Stomach (tissue), 19 donors: ENCODE results near the gene ZNF37A. TPM values are rescaled to one million over a fixed set of nuclear protein-coding genes. Genes with fewer than 3 reads are reported as not detected.

Source experiments
- DNase-seq, 2 donors: peaks; one replicate each; pipeline versions ENCODE4 v3.0.0 to v3.0.0-alpha.2; 2013 to 2019
- H3K27ac ChIP-seq, 5 donors: fragments of 200-600 bp in 4 of 5; sonication (generic) in 4 of 5; one replicate each; pipeline ENCODE4 v1.5.1; 2013 to 2019; ENCODE audit warnings: mild to moderate bottlenecking in 1 of 5, moderate library complexity in 1 of 5
- H3K27me3 ChIP-seq, 3 donors: fragments of 200-600 bp; sonication (generic); one replicate each; pipeline ENCODE4 v1.5.1; 2017 to 2019; ENCODE audit warnings: mixed run types in 1 of 3
- H3K36me3 ChIP-seq, 4 donors: fragments of 200-600 bp; sonication (generic); 1 replicate in 3 of 4; 2 replicates in 1 of 4; pipeline ENCODE4 v1.5.1; 2016 to 2019
- H3K4me1 ChIP-seq, 4 donors: fragments of 200-600 bp; sonication (generic); one replicate each; pipeline ENCODE4 v1.5.1; 2016 to 2019
- H3K4me3 ChIP-seq, 4 donors: fragments of 200-600 bp; sonication (generic) in 3 of 4; one replicate each; pipeline ENCODE4 v1.5.1; 2016 to 2019; ENCODE audit warnings: mild to moderate bottlenecking in 1 of 4
- H3K9me3 ChIP-seq, 4 donors: fragments of 200-600 bp; sonication (generic); one replicate each; pipeline ENCODE4 v1.5.1; 2016 to 2019
- CTCF ChIP-seq, 7 experiments: fragments of 450-650 bp in 4 of 7; fragments of 200-600 bp in 3 of 7; sonication (generic) in 3 of 7; IDR thresholded peaks; one replicate each; pipeline ENCODE4 v1.5.1; 2016 to 2019; ENCODE audit warnings: antibody characterized with exemption in 7 of 7, control low read depth in 2 of 7, mild to moderate bottlenecking in 1 of 7
- EP300 ChIP-seq: sonication (generic); formaldehyde crosslinking; IDR thresholded peaks from one replicate; pipeline ENCODE4 v1.6.1; 2017; ENCODE audit warnings: antibody characterized with exemption
- POLR2A ChIP-seq, 4 donors: fragments of 450-650 bp; IDR thresholded peaks; one replicate each; pipeline ENCODE4 v1.6.1; 2016; ENCODE audit warnings: antibody characterized with exemption in 4 of 4, control low read depth in 2 of 4, mild to moderate bottlenecking in 1 of 4, moderate library complexity in 1 of 4
- POLR2AphosphoS5 ChIP-seq, 3 donors: sonication (generic); formaldehyde crosslinking; IDR thresholded peaks; one replicate each; pipeline ENCODE4 v1.6.1; 2016; ENCODE audit warnings: antibody characterized with exemption in 3 of 3
- WGBS, 5 donors: extraction: QIAGEN DNeasy Blood & Tissue Kit in 3 of 5; methylation state at CpG; one replicate each; pipeline versions ENCODE4 v1.1.5 to v1.1.7; 2013 to 2018; 5-methylcytosine and 5-hydroxymethylcytosine counted together
- intact Hi-C: fragments of 100-400 bp; cut with DNase I; formaldehyde crosslinking; loops from one replicate; pipeline ENCODE4 v1.15.1; 2023; ENCODE audit warnings: low total_unique reads
- long read RNA-seq, 10 donors: transcript quantifications; one replicate each; lab custom pipeline, GENCODE V29; 2026
- polyA plus RNA-seq, 3 donors: library from polyadenylated mRNA; stranded (reverse); fragments of 200-250 nt; gene quantifications; one replicate each; pipeline ENCODE4 v1.2.3, GENCODE V29; 2013
- total RNA-seq, 5 donors: library from RNA; depleted of rRNA; stranded (reverse); fragments of >200 nt; gene quantifications; one replicate each; pipeline versions ENCODE4 v1.1.0 to v1.2.3, GENCODE V29; 2014 to 2016
- donor health status: healthy with polysubstance abuse.
- donor health status: Bipolar disorder and iron deficiency.
- donor health status: healthy.

ZNF37A gene
- 10 to 100 TPM in 4 of 5 donors, 1 to 10 TPM in 1; 4.3 to 41.2 (median 33.2) TPM for total RNA-seq
- polyA plus RNA-seq: 10 to 100 TPM in 1 of 3 donors, 1 to 10 TPM in 2; 5.2 to 10.2 (median 6.6) TPM
- long read RNA-seq, donor 1: 0 reads
- long read RNA-seq, donor 2, full-length matches to known transcripts: 1 of 1 reads
- long read RNA-seq, donor 2, partial matches to known transcripts: 0 of 1 reads
- long read RNA-seq, donor 2, other reads (novel, unspliced or antisense): 0 of 1 reads
- long read RNA-seq, donor 3, full-length matches to known transcripts: 1 of 1 reads
- long read RNA-seq, donor 3, partial matches to known transcripts: 0 of 1 reads
- long read RNA-seq, donor 3, other reads (novel, unspliced or antisense): 0 of 1 reads
- long read RNA-seq, donor 4: 0 reads
- long read RNA-seq, donor 5: 0 reads
- long read RNA-seq, donor 6, full-length matches to known transcripts: 1 of 1 reads
- long read RNA-seq, donor 6, partial matches to known transcripts: 0 of 1 reads
- long read RNA-seq, donor 6, other reads (novel, unspliced or antisense): 0 of 1 reads
- long read RNA-seq, donor 7, full-length matches to known transcripts: 1 of 1 reads
- long read RNA-seq, donor 7, partial matches to known transcripts: 0 of 1 reads
- long read RNA-seq, donor 7, other reads (novel, unspliced or antisense): 0 of 1 reads
- long read RNA-seq, donor 8: 0 reads
- long read RNA-seq, donor 9, full-length matches to known transcripts: 1 of 1 reads
- long read RNA-seq, donor 9, partial matches to known transcripts: 0 of 1 reads
- long read RNA-seq, donor 9, other reads (novel, unspliced or antisense): 0 of 1 reads
- long read RNA-seq, donor 10: 0 reads

DNA sequence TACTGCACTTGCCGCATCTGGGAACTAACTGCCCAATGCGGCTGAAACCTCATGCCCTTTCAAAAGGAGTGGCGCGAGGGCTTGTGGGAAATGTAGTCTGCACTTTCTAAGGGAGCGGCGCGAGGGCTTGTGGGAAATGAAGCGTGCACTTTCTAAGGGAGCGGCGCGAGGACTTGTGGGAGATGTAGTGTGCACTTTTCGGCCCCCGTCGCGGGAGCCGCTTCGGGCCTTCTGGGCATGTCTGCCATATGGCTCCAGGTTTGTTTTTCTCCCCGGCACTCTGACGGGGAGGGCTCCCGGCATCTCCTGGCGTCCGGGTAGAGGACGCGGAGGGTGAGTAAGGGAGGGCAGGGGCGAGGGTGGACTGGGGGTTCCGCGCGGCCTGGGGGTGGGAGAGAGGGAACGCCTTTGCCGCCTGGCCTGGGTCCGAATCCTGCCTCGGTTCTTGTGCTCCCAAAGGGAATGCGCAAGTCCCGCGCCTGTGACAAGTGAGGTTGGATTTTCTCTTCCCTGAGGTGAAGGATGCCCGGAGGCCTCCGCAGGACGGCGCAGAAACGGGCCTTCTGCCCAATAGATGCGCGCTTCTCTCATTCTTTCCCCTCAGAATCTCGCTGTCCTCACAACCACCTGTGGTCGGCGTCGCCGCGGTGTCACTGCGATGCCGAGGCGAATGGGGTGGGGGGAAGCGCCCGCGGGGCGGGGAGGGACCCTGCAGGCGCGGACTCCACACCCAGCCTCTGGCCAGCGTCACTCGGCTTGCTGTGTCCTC, at the start of gene ZNF37A:
Gene ZNF37A, plus strand, starts transcription at position 180 of the 769 bp plus-strand sequence. CDS start 2,281 bp downstream, outside the sequence.
- peak; percentile 95 to 99 for DNase-seq
- Histone ChIP-seq H3K9me3 (peaks cover 0 to 7% (median 0%) of the 10 kb centered on the region in 4 donors), H3K36me3 (peaks cover 25 to 38% (median 37%) of the 10 kb centered on the region in 4 donors), H3K27me3 (no peaks in the 10 kb centered on the region), H3K4me1 (peaks cover 6 to 21% (median 19%) of the 10 kb centered on the region in 4 donors), H3K4me3 (peak within 1 kb of the TSS; percentile 79 to 90 (median 82)), H3K27ac (peak within 1 kb of the TSS; percentile 89 to 94 (median 90))
- intact Hi-C loops: loop anchor here (10.0 kb wide), 2 partner anchors 90 to 240 kb away; partner anchors contain the start of gene ZNF248
- WGBS, 5 donors: 0 to 1% (median 1%) methylated on average over 36 to 59 of the region's 59 CpGs
- TF ChIP-seq CTCF (IDR thresholded peaks at IDR 0.05): peak in 1 of 7 experiments; percentile 23
- peak in 1 of 4 donors; percentile 32 for TF ChIP-seq POLR2A (IDR thresholded peaks at IDR 0.05)
- peak; percentile 72 to 91 (median 88) for TF ChIP-seq POLR2AphosphoS5 (IDR thresholded peaks at IDR 0.05)
- no peak for TF ChIP-seq EP300

DNA sequence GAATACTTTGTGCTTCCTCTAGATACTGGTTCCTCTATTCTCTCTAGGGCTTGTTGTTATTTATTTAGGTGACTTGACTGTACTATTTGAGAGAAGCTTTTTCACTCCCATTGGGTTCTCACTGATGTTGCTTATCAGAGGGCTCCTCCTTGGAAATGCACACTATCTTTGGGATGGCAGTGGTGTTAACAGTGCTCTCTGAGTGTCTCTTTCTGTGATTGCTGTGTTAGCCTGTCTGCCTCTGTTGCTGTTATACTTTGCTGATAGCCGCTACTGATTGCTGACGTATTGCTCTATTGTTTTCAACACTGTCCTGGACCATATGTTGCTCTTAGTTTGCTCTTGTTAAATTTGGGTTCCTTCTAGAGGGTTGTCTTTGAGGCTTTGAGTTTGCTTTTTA, 49.0 kb upstream of the ZNF37A start:
- TF ChIP-seq EP300: no peak
- no peak for TF ChIP-seq CTCF (IDR thresholded peaks at IDR 0.05)
- TF ChIP-seq POLR2A (IDR thresholded peaks at IDR 0.05): no peak
- no peak for TF ChIP-seq POLR2AphosphoS5 (IDR thresholded peaks at IDR 0.05)
- Histone ChIP-seq H3K4me3 (no peak overlapping the region), H3K27ac (no peak overlapping the region), H3K27me3 (no peaks in the 10 kb centered on the region), H3K36me3 (peaks cover 12 to 95% (median 75%) of the 10 kb centered on the region in 4 donors), H3K4me1 (no peaks in the 10 kb centered on the region), H3K9me3 (peaks cover 0 to 12% (median 3%) of the 10 kb centered on the region in 4 donors)
- DNase-seq: no peak
- intact Hi-C loops: no loop called here
- 50 to 98% (median 75%) methylated on average over 2 of the region's 2 CpGs for WGBS, 5 donors

- intact Hi-C loops: no loop called here
- no peaks in the 10 kb centered on the region for H3K27me3 ChIP-seq
- no peak for DNase-seq
- peaks cover 0 to 31% (median 3%) of the 10 kb centered on the region in 4 donors for H3K9me3 ChIP-seq
- H3K4me1 ChIP-seq: no peaks in the 10 kb centered on the region
- no peak overlapping the region for H3K27ac ChIP-seq
- TF ChIP-seq POLR2A (IDR thresholded peaks at IDR 0.05) (no peak), CTCF (IDR thresholded peaks at IDR 0.05) (no peak), EP300 (no peak), POLR2AphosphoS5 (IDR thresholded peaks at IDR 0.05) (no peak)
- H3K4me3 ChIP-seq: no peak overlapping the region
- WGBS, 5 donors: 86 to 100% (median 92%) methylated on average over 1 of the region's 1 CpG
- peaks cover 12 to 94% (median 72%) of the 10 kb centered on the region in 4 donors for H3K36me3 ChIP-seq
Measured at GRCh38 chr10:38047666-38048065, 46.5 kb upstream of the ZNF37A start.
